GM19023 (cell line): ENCODE data around the gene FIBIN.
"Not testable (repeated sequence)": the region's sequence is repeated elsewhere in the genome, so short reads cannot be mapped to it uniquely, and the experiment has no call there.

Experiments used
- ATAC-seq: cut with Tn5 transposase; IDR thresholded peaks from one replicate; pipeline ENCODE4 v1.9.1; 2021; ENCODE audit warnings: mild to moderate bottlenecking, moderate library complexity; ENCODE audit not compliant: unreplicated experiment

The FIBIN gene

GRCh38 chr11:26993965-26994457, at the start of gene FIBIN:
Gene FIBIN (plus strand): TSS chr11:26994112. CDS start chr11:26994527, 415 bp downstream.
- ATAC-seq, result no peak

- no peak for ATAC-seq
Observed at GRCh38 chr11:26944866-26945664, 48.8 kb upstream of the FIBIN start.

GRCh38 chr11:26946257-26946716, 47.6 kb upstream of the FIBIN start:
- ATAC-seq, result no peak

GRCh38 chr11:26947379-26947844, 46.5 kb upstream of the FIBIN start:
- no peak for ATAC-seq

- no peak for ATAC-seq
Observed at GRCh38 chr11:26947904-26948639, 45.8 kb upstream of the FIBIN start.

- no peak for ATAC-seq
Observed at GRCh38 chr11:26948881-26949280, 45.0 kb upstream of the FIBIN start.

- ATAC-seq, result no peak
Observed at GRCh38 chr11:26949846-26950245, 44.1 kb upstream of the FIBIN start.

- no peak for ATAC-seq
Observed at GRCh38 chr11:26950260-26950719, 43.6 kb upstream of the FIBIN start.

GRCh38 chr11:26951809-26952515, 42.0 kb upstream of the FIBIN start:
- ATAC-seq, result no peak

GRCh38 chr11:26953770-26954392, 40.0 kb upstream of the FIBIN start:
- no peak for ATAC-seq

- ATAC-seq, result no peak
Observed at GRCh38 chr11:26958005-26958701, 35.8 kb upstream of the FIBIN start.

- ATAC-seq, result no peak
Observed at GRCh38 chr11:26958702-26959049, 35.2 kb upstream of the FIBIN start.

- ATAC-seq, result no peak
Observed at GRCh38 chr11:26960281-26960680, 33.6 kb upstream of the FIBIN start.

- no peak for ATAC-seq
Observed at GRCh38 chr11:26963764-26964163, 30.1 kb upstream of the FIBIN start.

GRCh38 chr11:26964339-26964738, 29.6 kb upstream of the FIBIN start:
- ATAC-seq, result no peak

GRCh38 chr11:26964847-26965485, 28.9 kb upstream of the FIBIN start:
- not testable (repeated sequence) for ATAC-seq

GRCh38 chr11:26971961-26972360, 22.0 kb upstream of the FIBIN start:
- no peak for ATAC-seq

GRCh38 chr11:26974069-26974783, 19.7 kb upstream of the FIBIN start:
- ATAC-seq, result no peak

GRCh38 chr11:26974996-26975395, 18.9 kb upstream of the FIBIN start:
- no peak for ATAC-seq
